ENCODE data around the gene KCNQ1. TPM values are rescaled to one million over a fixed set of nuclear protein-coding genes. Genes with fewer than 3 reads are reported as not detected.

KCNQ1 gene
- total RNA-seq, 1 experiment from 2014 or later = 9.2 TPM

- no peak for TF ChIP-seq CTCF (IDR thresholded peaks at IDR 0.05; ENCODE audit: unreplicated experiment)
- no peak for DNase-seq
- no peaks in the 10 kb centered on the region for H3K27me3 Mint-ChIP-seq (ENCODE audit: unreplicated experiment)
- intact Hi-C loops (cut with micrococcal nuclease; ENCODE audit: unreplicated experiment) = no loop called here
- peaks cover 10% of the 10 kb centered on the region for H3K4me1 Mint-ChIP-seq (ENCODE audit: low read depth, unreplicated experiment)
- H3K36me3 Mint-ChIP-seq (ENCODE audit: insufficient read depth, unreplicated experiment) = peaks cover 9% of the 10 kb centered on the region
- BruUV-seq (replicated peaks) = no TSS peak
- CTCF ChIA-PET = interaction anchor here (0.6 kb wide), 1 partner anchor 212 kb away, joined by 3 read pairs; no protein-coding TSS in a partner anchor
- no peak overlapping the region for H3K4me3 Mint-ChIP-seq (ENCODE audit: low read depth, unreplicated experiment)
- H3K9me3 Mint-ChIP-seq (ENCODE audit: low read depth, unreplicated experiment) = no peaks in the 10 kb centered on the region
- H3K27ac Mint-ChIP-seq (ENCODE audit: unreplicated experiment) = no peak overlapping the region
Observed at GRCh38 chr11:2528301-2529050, 83.7 kb downstream of the KCNQ1 start.

- intact Hi-C loops (cut with micrococcal nuclease; ENCODE audit: unreplicated experiment) = no loop called here
- no peak for TF ChIP-seq CTCF (IDR thresholded peaks at IDR 0.05; ENCODE audit: unreplicated experiment)
- Mint-ChIP-seq H3K4me3 (ENCODE audit: low read depth, unreplicated experiment) (no peak overlapping the region), H3K4me1 (ENCODE audit: low read depth, unreplicated experiment) (peaks cover 15% of the 10 kb centered on the region), H3K36me3 (ENCODE audit: insufficient read depth, unreplicated experiment) (peaks cover 5% of the 10 kb centered on the region), H3K27ac (ENCODE audit: unreplicated experiment) (no peak overlapping the region), H3K27me3 (ENCODE audit: unreplicated experiment) (no peaks in the 10 kb centered on the region), H3K9me3 (ENCODE audit: low read depth, unreplicated experiment) (no peaks in the 10 kb centered on the region)
- CTCF ChIA-PET = interaction anchor here (0.6 kb wide), 1 partner anchor 211 kb away, joined by 3 read pairs; no protein-coding TSS in a partner anchor
- no TSS peak for BruUV-seq (replicated peaks)
- no peak for DNase-seq
Observed at GRCh38 chr11:2529173-2529572, 84.4 kb downstream of the KCNQ1 start.

GRCh38 chr11:2529636-2530035 lies 84.8 kb downstream of the KCNQ1 start:
- CTCF ChIA-PET = no interaction called here
- DNase-seq = no peak
- TF ChIP-seq CTCF (IDR thresholded peaks at IDR 0.05; ENCODE audit: unreplicated experiment) = no peak
- Mint-ChIP-seq H3K9me3 (ENCODE audit: low read depth, unreplicated experiment) (no peaks in the 10 kb centered on the region), H3K27me3 (ENCODE audit: unreplicated experiment) (no peaks in the 10 kb centered on the region), H3K4me3 (ENCODE audit: low read depth, unreplicated experiment) (no peak overlapping the region), H3K4me1 (ENCODE audit: low read depth, unreplicated experiment) (peaks cover 15% of the 10 kb centered on the region), H3K27ac (ENCODE audit: unreplicated experiment) (no peak overlapping the region), H3K36me3 (ENCODE audit: insufficient read depth, unreplicated experiment) (peaks cover 5% of the 10 kb centered on the region)
- intact Hi-C loops (cut with micrococcal nuclease; ENCODE audit: unreplicated experiment) = loop anchor here (5.0 to 10.0 kb wide), 2 partner anchors 165 to 493 kb away; partner anchors contain the start of gene KCNQ1OT1
- BruUV-seq (replicated peaks) = no TSS peak

- Mint-ChIP-seq H3K27me3 (ENCODE audit: unreplicated experiment) (no peaks in the 10 kb centered on the region), H3K9me3 (ENCODE audit: low read depth, unreplicated experiment) (no peaks in the 10 kb centered on the region), H3K27ac (ENCODE audit: unreplicated experiment) (no peak overlapping the region), H3K4me1 (ENCODE audit: low read depth, unreplicated experiment) (peaks cover 15% of the 10 kb centered on the region), H3K4me3 (ENCODE audit: low read depth, unreplicated experiment) (no peak overlapping the region), H3K36me3 (ENCODE audit: insufficient read depth, unreplicated experiment) (peaks cover 5% of the 10 kb centered on the region)
- DNase-seq = no peak
- TF ChIP-seq CTCF (IDR thresholded peaks at IDR 0.05; ENCODE audit: unreplicated experiment) = no peak
- intact Hi-C loops (cut with micrococcal nuclease; ENCODE audit: unreplicated experiment) = loop anchor here (5.0 to 10.0 kb wide), 2 partner anchors 165 to 492 kb away; partner anchors contain the start of gene KCNQ1OT1
- no TSS peak for BruUV-seq (replicated peaks)
- CTCF ChIA-PET = interaction anchor here (3.4 to 4.4 kb wide), 2 partner anchors 103 to 360 kb away, joined by 38 to 100 read pairs; no protein-coding TSS in a partner anchor
Observed at GRCh38 chr11:2530131-2530854, 85.5 kb downstream of the KCNQ1 start.

Measured in Calu3 (cell line).